HEK293T (cell line): ENCODE measurements around the gene CD151.

ENCODE experiments used
- FOXK2 ChIP-seq: fragments of 450-650 bp; IDR thresholded peaks from 2 replicates; pipeline ENCODE4 v1.6.1; 2016; ENCODE audit warnings: mild to moderate bottlenecking
- FOXM1 ChIP-seq: fragments of 450-650 bp; IDR thresholded peaks from 2 replicates; pipeline ENCODE4 v1.6.1; 2017; ENCODE audit warnings: mild to moderate bottlenecking, borderline replicate concordance
- SP1 ChIP-seq: fragments of 450-650 bp; IDR thresholded peaks from 2 replicates; pipeline ENCODE4 v1.6.1; 2017

GRCh38 chr11:842370-843002, 9.7 kb downstream of the CD151 start, which contains the start of the genes POLR2L and TSPAN4:
- peak; percentile 98 for TF ChIP-seq FOXM1
- no peak for TF ChIP-seq FOXK2
- no peak for TF ChIP-seq SP1
